K562 (cell line): ENCODE data around the gene DOCK1. TPM values are rescaled to one million over a fixed set of nuclear protein-coding genes. Genes with fewer than 3 reads are reported as not detected.

ENCODE experiments used
- ATAC-seq: fragments of 200-7000 bp; cut with Tn5 transposase; 3 replicates; pipeline ENCODE4 v1.9.1; 2020; ENCODE audit warnings: moderate library complexity
- BruUV-seq: library from RNA; stranded (reverse); fragments of 400-500 nt; replicated peaks from 2 replicates; lab custom pipeline; 2021; lab: Mats Ljungman, UMichigan
- CTCF ChIA-PET: fragments of 300-600 bp; formaldehyde crosslinking; extraction: SDS; loops from one replicate; lab custom pipeline; 2021; ENCODE audit warnings: low intra/inter-chr PET ratio; lab: Yijun Ruan, JAX
- POLR2A ChIA-PET: fragments of 300-600, 350-650 bp; sonication (Branson Sonifier 250); formaldehyde crosslinking; extraction: SDS; loops from one replicate; lab custom pipeline; 2021; ENCODE audit warnings: antibody characterized with exemption, inconsistent platforms; lab: Yijun Ruan, JAX
- DNase-seq, 4 experiments: peaks; one replicate each; pipeline versions ENCODE4 v3.0.0 to v3.0.0-alpha.2; 2011 to 2018; ENCODE audit warnings: low spot score in 3 of 4, mixed read lengths in 3 of 4; ENCODE audit errors: extremely low read depth in 1 of 4
- FAIRE-seq: peaks from 2 replicates; lab custom pipeline; 2011; peaks lifted over from hg19 to GRCh38; lab: Jason Lieb, UNC
- H2AFZ ChIP-seq: 2 replicates; pipeline ENCODE4 v1.6.0; 2011; ENCODE audit warnings: low read depth, low read length, control low read depth, inconsistent platforms
- H3K27ac ChIP-seq: fragments of 200-600 bp; 3 replicates; pipeline ENCODE4 v1.8.0; 2011; ENCODE audit warnings: low read depth, mild to moderate bottlenecking, control low read depth, inconsistent platforms, low read length, moderate library complexity, mixed read lengths; ENCODE audit errors: extremely low read depth
- H3K27me3 ChIP-seq, 2 experiments: fragments of 300-600 bp in 1 of 2; 2 replicates in 1 of 2; 3 replicates in 1 of 2; pipeline versions ENCODE4 v1.6.0 to v1.8.0; 2011; ENCODE audit warnings: inconsistent platforms in 2 of 2, low read length in 2 of 2, mild to moderate bottlenecking in 1 of 2, mixed read lengths in 1 of 2, moderate library complexity in 1 of 2; ENCODE audit not compliant: control insufficient read depth in 2 of 2, insufficient read depth in 2 of 2
- H3K36me3 ChIP-seq: fragments of 300-600 bp; 3 replicates; pipeline ENCODE4 v1.8.0; 2011; ENCODE audit warnings: mild to moderate bottlenecking, low read length, inconsistent platforms; ENCODE audit not compliant: control insufficient read depth, insufficient read depth
- H3K4me1 ChIP-seq, 2 experiments: fragments of 200-600 bp in 1 of 2; replicated peaks in 1 of 2; 2 replicates in 1 of 2; 3 replicates in 1 of 2; pipeline versions ENCODE4 v1.5.1 to v1.8.0; 2011; ENCODE audit warnings: inconsistent platforms in 2 of 2, low read length in 2 of 2, mild to moderate bottlenecking in 1 of 2, mixed read lengths in 1 of 2, moderate library complexity in 1 of 2; ENCODE audit not compliant: control insufficient read depth in 2 of 2, insufficient read depth in 2 of 2
- H3K4me2 ChIP-seq: 2 replicates; pipeline ENCODE4 v1.6.1; 2011; ENCODE audit warnings: low read length, control low read depth, inconsistent platforms, mixed read lengths; ENCODE audit not compliant: insufficient read depth
- H3K4me3 ChIP-seq: fragments of 200-600 bp; sonication (generic), shearing (Covaris generic); 2 replicates; pipeline ENCODE4 v1.5.1; 2016; ENCODE audit warnings: control low read depth, inconsistent platforms
- H3K79me2 ChIP-seq: fragments of 200-600 bp; 3 replicates; pipeline ENCODE4 v1.8.0; 2011; ENCODE audit warnings: low read length, inconsistent platforms; ENCODE audit not compliant: control insufficient read depth, insufficient read depth
- H3K9ac ChIP-seq, 2 experiments: 2 replicates each; pipeline versions ENCODE4 v1.6.0 to v1.6.1; 2011; ENCODE audit warnings: low read depth in 2 of 2, low read length in 2 of 2, control low read depth in 1 of 2, inconsistent platforms in 1 of 2, mild to moderate bottlenecking in 1 of 2, mixed read lengths in 1 of 2; ENCODE audit not compliant: insufficient read depth in 1 of 2
- H3K9me1 ChIP-seq: one replicate; pipeline ENCODE4 v1.6.0; 2011; ENCODE audit warnings: inconsistent platforms, mild to moderate bottlenecking, low read length, moderate library complexity; ENCODE audit not compliant: control insufficient read depth, insufficient read depth
- H3K9me3 ChIP-seq: replicated peaks from 2 replicates; pipeline ENCODE4 v1.5.1; 2011; ENCODE audit warnings: low read depth, low read length, inconsistent platforms; ENCODE audit not compliant: control insufficient read depth, insufficient read depth
- H4K20me1 ChIP-seq: replicated peaks from 2 replicates; pipeline ENCODE4 v1.6.1; 2011; ENCODE audit warnings: low read length, inconsistent platforms, mixed read lengths; ENCODE audit not compliant: control insufficient read depth, insufficient read depth
- CXXC5 ChIP-seq: fragments of 250-450 bp; sonication (Bioruptor Pico); IDR thresholded peaks from 2 replicates; pipeline ENCODE4 v1.8.0; 2022; ENCODE audit warnings: inconsistent platforms, mild to moderate bottlenecking, moderate library complexity
- ELK3 ChIP-seq: fragments of 450-650 bp; formaldehyde crosslinking; IDR thresholded peaks from 2 replicates; pipeline ENCODE4 v1.4.0; 2020; ENCODE audit warnings: mild to moderate bottlenecking
- MAZ ChIP-seq, 2 experiments: fragments of 450-650 bp in 1 of 2; sonication (generic) in 1 of 2; formaldehyde crosslinking; IDR thresholded peaks in 1 of 2; conservative IDR thresholded peaks in 1 of 2; 2 replicates each; pipeline versions ENCODE4 v1.4.0 to v1.5.0; 2020; ENCODE audit warnings: mild to moderate bottlenecking in 1 of 2, missing genetic modification reagents in 1 of 2
- MYBL2 ChIP-seq, 2 experiments: fragments of 450-650 bp in 1 of 2; sonication (generic) in 1 of 2; formaldehyde crosslinking in 1 of 2; IDR thresholded peaks; 2 replicates each; pipeline versions ENCODE4 v1.6.1 to v1.8.1; 2017 to 2022; ENCODE audit warnings: borderline replicate concordance in 1 of 2, inconsistent platforms in 1 of 2, low read depth in 1 of 2, mild to moderate bottlenecking in 1 of 2, missing genetic modification reagents in 1 of 2, moderate library complexity in 1 of 2
- NBN ChIP-seq: fragments of 450-650 bp; IDR thresholded peaks from 2 replicates; pipeline ENCODE4 v1.6.1; 2016; ENCODE audit warnings: low read depth, mild to moderate bottlenecking
- NONO ChIP-seq, 2 experiments: fragments of 200-400 bp in 1 of 2; fragments of 450-650 bp in 1 of 2; formaldehyde crosslinking in 1 of 2; IDR thresholded peaks; 2 replicates each; pipeline ENCODE4 v1.6.1; 2017; ENCODE audit warnings: low read depth in 2 of 2, mild to moderate bottlenecking in 2 of 2, moderate library complexity in 2 of 2, low read length in 1 of 2
- NR2C2 ChIP-seq, 2 experiments: fragments of 200-800 bp in 1 of 2; sonication (Bioruptor generic) in 1 of 2; sonication (generic) in 1 of 2; formaldehyde crosslinking in 1 of 2; IDR thresholded peaks; 2 replicates each; pipeline versions ENCODE4 v1.6.1 to v1.8.0; 2016 to 2022; ENCODE audit warnings: mild to moderate bottlenecking in 1 of 2, missing compliant biosample characterization in 1 of 2, missing genetic modification characterization in 1 of 2, missing genetic modification reagents in 1 of 2
- RFX7 ChIP-seq: fragments of 250-450 bp; sonication (Bioruptor Pico); IDR thresholded peaks from 2 replicates; pipeline ENCODE4 v1.5.1; 2021; ENCODE audit warnings: mild to moderate bottlenecking
- SIN3A ChIP-seq, 2 experiments: fragments of 150-350 bp in 1 of 2; IDR thresholded peaks; 2 replicates each; pipeline ENCODE4 v1.6.1; 2011 to 2016; ENCODE audit warnings: borderline replicate concordance in 2 of 2, low read depth in 2 of 2, low read length in 2 of 2, mild to moderate bottlenecking in 2 of 2, moderate library complexity in 2 of 2; ENCODE audit not compliant: control insufficient read depth in 1 of 2
- SOX6 ChIP-seq: fragments of 450-650 bp; IDR thresholded peaks from 2 replicates; pipeline ENCODE4 v1.6.1; 2014; ENCODE audit warnings: mild to moderate bottlenecking
- SRSF7 ChIP-seq: fragments of 200-400 bp; formaldehyde crosslinking; optimal IDR thresholded peaks from 2 replicates; pipeline ENCODE3; 2017; ENCODE audit warnings: mild to moderate bottlenecking, low read depth, low read length
- THAP12 ChIP-seq: fragments of 250-450 bp; sonication (Bioruptor Pico); IDR thresholded peaks from 2 replicates; pipeline ENCODE4 v1.9.0; 2021; ENCODE audit warnings: mild to moderate bottlenecking, inconsistent platforms
- ZNF239 ChIP-seq: fragments of 250-450 bp; sonication (Bioruptor Pico); IDR thresholded peaks from 2 replicates; pipeline ENCODE4 v1.4.0; 2020; ENCODE audit warnings: mild to moderate bottlenecking
- ZNF408 ChIP-seq: fragments of 250-450 bp; sonication (Bioruptor Pico); IDR thresholded peaks from 2 replicates; pipeline ENCODE4 v1.4.0; 2020; ENCODE audit warnings: low read depth, mild to moderate bottlenecking, moderate library complexity
- ZNF511 ChIP-seq: sonication (generic); formaldehyde crosslinking; IDR thresholded peaks from 2 replicates; pipeline ENCODE4 v1.8.0; 2022; ENCODE audit warnings: mild to moderate bottlenecking, missing genetic modification reagents
- ZSCAN32 ChIP-seq: fragments of 450-650 bp; formaldehyde crosslinking; IDR thresholded peaks from 2 replicates; pipeline ENCODE4 v1.4.0; 2020; ENCODE audit warnings: mild to moderate bottlenecking, moderate library complexity
- WGBS: fragments of 100-300 bp; shearing (Covaris generic); methylation state at CpG from one replicate; pipeline ENCODE4 v1.1.6; 2016; ENCODE audit warnings: low coverage, mixed read lengths; ENCODE audit not compliant: insufficient coverage; ENCODE audit errors: missing lambda C conversion rate; 5-methylcytosine and 5-hydroxymethylcytosine counted together
- in situ Hi-C: fragments of 300-500 bp; cut with MboI; formaldehyde crosslinking; loops from 4 replicates; pipeline ENCODE4 v1.15.0; 2018; ENCODE audit warnings: inconsistent platforms, mixed read lengths
- intact Hi-C: fragments of 100-400 bp; cut with micrococcal nuclease; formaldehyde crosslinking; loops from 2 replicates; pipeline ENCODE4 v1.14.2; 2022
- polyA plus RNA-seq, 8 experiments: library from polyadenylated mRNA; depleted of rRNA in 4 of 8; stranded (reverse) in 5 of 8; unstranded in 3 of 8; fragments of >200 nt; fragmentation: Nextera tagmentation in 2 of 8; fragmentation: Illumina TruSeq in 1 of 8; extraction: Ambion mirVana in 2 of 8; extraction: Trizol in 1 of 8; gene quantifications; 2 replicates each; pipeline versions ENCODE4 v1.2.1 to v1.2.3, GENCODE V29; 2011 to 2014; ENCODE audit warnings: inconsistent platforms in 1 of 8, missing spikeins in 1 of 8
- total RNA-seq, 7 experiments: library from RNA; depleted of rRNA in 6 of 7; stranded (reverse); fragments of >200 nt in 6 of 7; fragmentation: Illumina TruSeq in 2 of 7; extraction: Trizol in 2 of 7; gene quantifications; 2 replicates each; pipeline versions ENCODE4 v1.2.1 to v1.2.3, GENCODE V29; 2011 to 2021; ENCODE audit warnings: low replicate concordance in 1 of 7

Gene DOCK1
- total and polyA plus RNA-seq, 9 of the 15 experiments (the other 6 are each of a cell fraction or from before 2014, with no cell fraction given): 0.31 TPM; not detected in 8

DNA sequence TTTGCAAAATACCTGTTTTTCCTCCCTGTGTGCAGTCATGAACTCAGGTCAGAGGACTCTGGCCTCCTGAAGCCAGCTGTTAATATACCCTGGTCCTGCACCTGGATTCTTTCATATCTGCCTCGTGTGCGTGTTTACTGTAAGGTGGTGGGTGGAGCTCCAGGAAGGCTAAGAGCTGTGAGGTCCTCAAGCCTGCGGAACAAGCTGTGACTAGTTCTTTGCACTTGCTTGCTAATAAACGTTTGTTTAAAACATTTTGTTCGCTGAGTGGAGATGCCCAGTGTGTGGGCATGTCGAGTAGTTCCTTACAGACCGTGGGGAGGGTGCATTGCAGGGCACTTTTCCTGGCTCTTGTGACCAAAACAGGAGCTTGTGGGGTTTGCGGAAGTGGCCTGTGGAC, 139.0 kb downstream of the DOCK1 start:
- Histone ChIP-seq H4K20me1 (no peaks in the 10 kb centered on the region), H3K9me1 (no peaks in the 10 kb centered on the region), H3K4me3 (no peak overlapping the region), H3K36me3 (no peaks in the 10 kb centered on the region), H3K9me3 (no peaks in the 10 kb centered on the region), H3K4me1 (no peaks in the 10 kb centered on the region), H3K4me2 (no peak overlapping the region), H3K27me3 (no peaks in the 10 kb centered on the region), H2AFZ (no peak overlapping the region), H3K9ac (no peak overlapping the region), H3K27ac (no peak overlapping the region), H3K79me2 (no peaks in the 10 kb centered on the region)
- intact Hi-C loops (no loop called here), in situ Hi-C loops (no loop called here)
- ChIA-PET POLR2A (no interaction called here), CTCF (no interaction called here)
- no peak for FAIRE-seq
- 2% methylated on average over 8 of the region's 8 CpGs for WGBS
- no TSS peak for BruUV-seq
- no peak for DNase-seq
- no peak for ATAC-seq
- TF ChIP-seq ZNF511 (CRISPR knock-in tag) (no peak), SOX6 (no peak), SIN3A (IDR thresholded peaks at IDR 0.05; ENCODE audit: borderline replicate concordance in 2 of 2, control insufficient read depth in 1 of 2, low read depth in 2 of 2, low read length in 2 of 2) (no peak), NONO (IDR thresholded peaks at IDR 0.05; ENCODE audit: low read depth in 2 of 2, low read length in 1 of 2) (no peak), MYBL2 (IDR thresholded peaks at IDR 0.05; ENCODE audit: low read depth) (no peak), MYBL2 (CRISPR knock-in tag; IDR thresholded peaks at IDR 0.05; ENCODE audit: borderline replicate concordance) (no peak), THAP12 (CRISPR knock-in tag) (no peak), NBN (no peak), NR2C2 (CRISPR knock-in tag; IDR thresholded peaks at IDR 0.05) (no peak), NR2C2 (tag; IDR thresholded peaks at IDR 0.05) (no peak), RFX7 (CRISPR knock-in tag) (no peak), ZNF408 (CRISPR knock-in tag) (no peak), ZNF239 (CRISPR knock-in tag) (no peak), MAZ (CRISPR knock-in tag; conservative IDR thresholded peaks at IDR 0.05 in 1 of 2, IDR thresholded peaks at IDR 0.05 in 1 of 2) (no peak), ELK3 (no peak), ZSCAN32 (CRISPR knock-in tag) (no peak), CXXC5 (no peak), SRSF7 (no peak)
